ENCODE results near the gene SLC26A2. TPM values are rescaled to one million over a fixed set of nuclear protein-coding genes. Genes with fewer than 3 reads are reported as not detected.

The SLC26A2 gene
- total and polyA plus RNA-seq, 2 donors = 5.3 to 6.5 TPM

GRCh38 chr5:150035139-150035895 is 74.8 kb downstream of the SLC26A2 start:
- 80% methylated on average over 7 of the region's 7 CpGs for WGBS
- no peak for DNase-seq (ENCODE audit: low read depth in 6 of 9, low spot score in 9 of 9)
- H3K36me3 ChIP-seq (ENCODE audit: control insufficient read depth in 2 of 2, insufficient read depth in 2 of 2, low read length in 1 of 2) = peaks cover 41 to 93% of the 10 kb centered on the region in 2 donors
- H3K4me3 ChIP-seq (ENCODE audit: low read length in 2 of 2) = no peak overlapping the region
- no peaks in the 10 kb centered on the region for H3K27me3 ChIP-seq (ENCODE audit: control insufficient read depth in 2 of 2, insufficient read depth in 1 of 2, low read length in 1 of 2)
- H3K27ac ChIP-seq (ENCODE audit: low read depth in 1 of 2, low read length in 1 of 2) = no peak overlapping the region
- no peaks in the 10 kb centered on the region for H3K9me3 ChIP-seq (ENCODE audit: control insufficient read depth in 2 of 2, insufficient read depth in 1 of 2, low read length in 1 of 2)
- H3K4me1 ChIP-seq (ENCODE audit: control insufficient read depth in 2 of 2, insufficient read depth in 2 of 2, low read length in 2 of 2) = no peaks in the 10 kb centered on the region

DNA sequence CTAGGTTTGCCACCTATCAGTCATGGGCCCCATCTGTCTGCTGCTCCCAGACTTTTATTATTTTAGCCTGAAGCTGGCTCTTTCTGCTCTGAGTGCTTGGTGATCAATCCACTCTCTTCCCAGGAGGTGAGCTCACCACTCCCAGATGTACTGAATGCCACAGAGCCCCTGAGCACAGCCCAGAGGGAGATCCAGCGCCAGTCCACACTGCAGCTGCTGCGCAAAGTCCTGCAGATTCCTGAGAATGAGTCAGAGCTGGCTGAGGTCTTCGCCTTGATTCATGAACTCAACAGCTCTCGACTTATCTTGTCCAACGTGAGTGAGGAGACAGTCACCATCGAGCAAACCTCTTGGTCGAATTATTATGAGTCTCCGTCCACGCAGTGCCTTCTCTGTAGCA is 76.0 kb downstream of the SLC26A2 start:
- Histone ChIP-seq H3K4me1 (ENCODE audit: control insufficient read depth in 2 of 2, insufficient read depth in 2 of 2, low read length in 2 of 2) (no peaks in the 10 kb centered on the region), H3K4me3 (ENCODE audit: low read length in 2 of 2) (no peak overlapping the region), H3K27ac (ENCODE audit: low read depth in 1 of 2, low read length in 1 of 2) (no peak overlapping the region), H3K9me3 (ENCODE audit: control insufficient read depth in 2 of 2, insufficient read depth in 1 of 2, low read length in 1 of 2) (no peaks in the 10 kb centered on the region), H3K36me3 (ENCODE audit: control insufficient read depth in 2 of 2, insufficient read depth in 2 of 2, low read length in 1 of 2) (peaks cover 48 to 93% of the 10 kb centered on the region in 2 donors), H3K27me3 (ENCODE audit: control insufficient read depth in 2 of 2, insufficient read depth in 1 of 2, low read length in 1 of 2) (no peaks in the 10 kb centered on the region)
- WGBS = 97% methylated on average over 9 of the region's 9 CpGs
- DNase-seq (ENCODE audit: low read depth in 6 of 9, low spot score in 9 of 9) = no peak

Other genes with a start within 250 kb of the SLC26A2 start
- gene PPARGC1B, start 230.4 kb upstream of the SLC26A2 start, total RNA-seq = 1.0 TPM
- gene PPARGC1B, start 230.4 kb upstream of the SLC26A2 start, polyA plus RNA-seq = 0.82 TPM
- under 0.01 TPM for gene PDE6A, start 16.0 kb upstream of the SLC26A2 start, total RNA-seq
- 0.16 TPM for gene PDE6A, start 16.0 kb upstream of the SLC26A2 start, polyA plus RNA-seq
- 3.5 TPM for gene TIGD6, start 39.9 kb downstream of the SLC26A2 start, total RNA-seq
- 4.1 TPM for gene TIGD6, start 39.9 kb downstream of the SLC26A2 start, polyA plus RNA-seq
- gene HMGXB3, start 40.0 kb downstream of the SLC26A2 start, total RNA-seq = 14.0 TPM
- gene HMGXB3, start 40.0 kb downstream of the SLC26A2 start, polyA plus RNA-seq = 27.0 TPM
- gene CSF1R, start 125.8 kb downstream of the SLC26A2 start, total RNA-seq = 7.6 TPM
- gene CSF1R, start 125.8 kb downstream of the SLC26A2 start, polyA plus RNA-seq = 7.3 TPM
- 6.0 TPM for gene PDGFRB, start 195.1 kb downstream of the SLC26A2 start, total RNA-seq
- gene PDGFRB, start 195.1 kb downstream of the SLC26A2 start, polyA plus RNA-seq = 8.6 TPM
- gene CDX1, start 206.0 kb downstream of the SLC26A2 start, total RNA-seq = 0.85 TPM
- gene CDX1, start 206.0 kb downstream of the SLC26A2 start, polyA plus RNA-seq = 1.3 TPM
- under 0.01 TPM for gene SLC6A7, start 229.3 kb downstream of the SLC26A2 start, total RNA-seq
- gene SLC6A7, start 229.3 kb downstream of the SLC26A2 start, polyA plus RNA-seq = 0.07 TPM

Data from thymus (tissue), 11 donors.